Epithelial cell of proximal tubule (primary cell): Measurements from ENCODE around the gene AUTS2. TPM values are rescaled to one million over a fixed set of nuclear protein-coding genes. Genes with fewer than 3 reads are reported as not detected.

Source experiments
- DNase-seq: peaks from one replicate; pipeline ENCODE4 v3.0.0-alpha.2; 2011; ENCODE audit warnings: low read depth
- H3K4me3 ChIP-seq: 2 replicates; pipeline ENCODE4 v1.5.1; 2011; ENCODE audit warnings: low read depth, mild to moderate bottlenecking, low read length
- CTCF ChIP-seq: conservative IDR thresholded peaks from 2 replicates; pipeline ENCODE4 v1.5.1; 2012; ENCODE audit warnings: low read depth, mild to moderate bottlenecking, low read length
- total RNA-seq: library from RNA; depleted of rRNA; stranded (reverse); fragments of >200 nt; gene quantifications from 2 replicates; pipeline ENCODE4 v1.2.3, GENCODE V29; 2015

AUTS2 gene
- total RNA-seq, 1 donor from 2014 or later, result 10.0 TPM

- DNase-seq, result no peak
- H3K4me3 ChIP-seq, result no peak overlapping the region
- TF ChIP-seq CTCF, result no peak
Observed at GRCh38 chr7:69840248-69840647, 242.0 kb downstream of the AUTS2 start.

GRCh38 chr7:69843653-69844052 lies 245.4 kb downstream of the AUTS2 start:
- no peak for DNase-seq
- no peak for TF ChIP-seq CTCF
- H3K4me3 ChIP-seq, result no peak overlapping the region

GRCh38 chr7:69844264-69844868 lies 246.1 kb downstream of the AUTS2 start:
- no peak overlapping the region for H3K4me3 ChIP-seq
- no peak for DNase-seq
- TF ChIP-seq CTCF, result no peak

- DNase-seq, result no peak
- H3K4me3 ChIP-seq, result no peak overlapping the region
- TF ChIP-seq CTCF, result no peak
Observed at GRCh38 chr7:69845721-69846495, 247.6 kb downstream of the AUTS2 start.

GRCh38 chr7:69847921-69848612 lies 249.8 kb downstream of the AUTS2 start:
- no peak for DNase-seq
- TF ChIP-seq CTCF, result no peak
- H3K4me3 ChIP-seq, result no peak overlapping the region

- no peak overlapping the region for H3K4me3 ChIP-seq
- no peak for DNase-seq
- no peak for TF ChIP-seq CTCF
Observed at GRCh38 chr7:69849268-69849667, 251.0 kb downstream of the AUTS2 start.
